HG02943 (cell line): Measurements from ENCODE around the gene DCXR.

Experiments used
- ATAC-seq: cut with Tn5 transposase; IDR thresholded peaks from one replicate; pipeline ENCODE4 v1.9.1; 2021; ENCODE audit warnings: mild to moderate bottlenecking, low read depth, moderate library complexity; ENCODE audit not compliant: unreplicated experiment

Gene DCXR

DNA sequence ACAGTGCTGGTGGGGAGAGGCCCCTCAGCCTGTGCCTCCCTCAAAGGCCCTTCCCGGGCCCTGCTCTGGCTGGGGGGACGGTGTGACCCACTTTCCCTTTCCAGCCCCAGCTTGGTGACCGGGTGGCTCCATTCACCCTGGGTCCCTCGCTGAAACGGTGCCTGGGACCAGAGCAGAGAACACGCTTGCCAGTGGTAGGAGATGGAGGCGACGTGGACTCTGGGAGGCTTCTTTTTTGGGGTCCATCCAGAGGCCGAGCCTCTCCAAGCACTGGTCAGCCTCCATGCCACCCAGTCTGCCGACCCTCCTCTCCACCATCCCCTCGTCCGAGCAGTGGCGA lies 22.6 kb downstream of the DCXR start:
- ATAC-seq: no peak

DNA sequence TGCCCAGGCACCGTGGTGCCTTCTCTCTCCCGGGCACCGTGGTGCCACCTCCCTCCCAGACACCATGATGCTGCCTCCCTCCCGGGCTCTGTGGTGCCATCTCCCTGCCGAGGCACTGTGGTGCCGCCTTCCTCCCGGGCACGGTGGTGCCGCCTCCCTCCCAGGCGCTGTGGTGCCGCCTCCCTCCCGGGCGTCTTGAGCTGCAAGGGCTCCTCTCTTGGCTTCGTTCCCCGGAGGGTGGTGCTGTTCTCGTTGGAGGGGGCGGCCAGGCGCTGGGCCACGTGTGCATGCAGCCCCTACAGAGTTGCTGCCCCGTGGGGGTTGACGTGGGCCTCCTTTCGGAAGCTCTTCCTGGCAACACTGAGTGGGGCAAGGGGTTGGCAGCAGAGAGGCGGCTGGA lies 23.1 kb downstream of the DCXR start:
- ATAC-seq: no peak

DNA sequence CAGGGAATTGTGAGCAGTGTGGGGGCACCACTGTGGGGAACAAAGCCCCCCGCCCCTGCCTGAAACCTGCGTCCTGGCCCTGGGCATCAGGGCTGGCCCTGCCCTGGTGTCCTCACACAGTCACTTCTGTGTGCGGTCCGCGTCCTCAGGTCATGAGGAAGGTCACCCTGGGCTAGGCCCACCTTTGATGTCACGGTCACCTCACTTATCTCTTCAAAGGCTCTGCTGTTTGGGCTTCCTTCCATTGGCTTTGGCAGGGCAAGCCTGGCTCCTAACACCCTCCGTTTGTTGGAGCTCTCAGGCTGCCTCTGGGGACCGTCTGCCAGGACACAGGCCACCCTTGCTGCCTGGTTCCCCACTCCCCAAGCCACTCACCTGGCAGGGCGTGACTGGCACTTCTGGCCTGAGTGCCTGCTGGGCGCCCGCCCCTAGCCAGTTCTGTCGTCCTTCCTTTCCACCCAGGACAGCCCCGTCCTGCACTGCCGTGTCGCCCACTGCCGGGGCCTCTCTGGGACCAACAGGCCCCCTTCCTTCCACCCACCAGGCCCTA lies 23.6 kb downstream of the DCXR start:
- no peak for ATAC-seq

DNA sequence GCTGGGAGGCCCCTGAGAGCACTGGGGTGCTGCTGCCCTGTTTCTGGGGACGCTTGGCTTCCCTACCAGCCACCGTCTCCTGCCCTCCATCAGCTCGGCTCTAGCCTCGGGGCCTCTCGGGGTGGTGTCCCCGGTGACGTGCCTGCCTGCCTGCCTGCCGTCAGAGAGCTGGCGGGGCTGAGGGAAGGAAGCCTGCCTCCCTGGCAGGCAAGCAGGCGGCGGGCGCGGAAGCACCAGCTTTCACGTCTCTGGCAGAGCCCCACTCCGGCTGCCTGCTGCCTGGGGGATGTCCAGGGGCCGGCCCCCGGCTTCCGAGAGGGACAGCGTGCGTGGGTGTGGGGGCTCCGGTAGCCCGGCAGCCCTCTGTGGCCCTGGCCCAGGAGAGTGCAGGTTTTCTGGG lies 24.2 kb downstream of the DCXR start:
- ATAC-seq: no peak

DNA sequence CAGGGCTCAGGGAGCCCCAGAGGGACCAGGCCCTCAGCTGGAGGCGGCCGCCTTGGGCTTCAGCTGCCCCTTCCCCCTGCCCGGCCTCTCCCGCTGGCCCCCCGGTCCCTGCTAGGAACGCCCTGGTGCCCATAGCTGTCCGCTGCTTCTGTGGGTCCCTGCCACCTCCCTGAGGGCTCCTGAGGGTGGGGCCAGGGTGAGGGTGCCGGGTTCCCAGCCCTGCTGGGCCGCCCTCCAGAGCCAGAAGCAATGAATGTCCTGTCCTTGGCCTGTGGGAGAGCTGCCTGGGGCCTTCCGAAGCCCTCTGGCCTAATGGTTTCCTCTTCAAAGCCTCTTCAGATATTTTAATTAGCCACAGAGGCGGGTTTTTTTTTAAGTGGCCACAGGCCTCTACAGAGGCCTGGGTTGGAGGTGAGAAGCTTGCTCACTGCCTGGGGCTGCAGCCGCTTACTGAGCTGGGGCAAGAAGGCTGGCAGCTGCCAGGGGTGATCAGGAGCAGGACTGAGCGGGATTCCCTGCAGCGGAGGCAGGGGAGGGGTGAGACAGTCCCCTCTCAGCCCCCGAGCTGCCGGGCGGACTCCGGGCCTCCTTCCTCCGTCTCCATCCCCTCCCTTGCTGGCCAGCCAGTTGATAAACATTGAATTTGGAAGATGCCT lies 24.7 kb downstream of the DCXR start:
- ATAC-seq: no peak

DNA sequence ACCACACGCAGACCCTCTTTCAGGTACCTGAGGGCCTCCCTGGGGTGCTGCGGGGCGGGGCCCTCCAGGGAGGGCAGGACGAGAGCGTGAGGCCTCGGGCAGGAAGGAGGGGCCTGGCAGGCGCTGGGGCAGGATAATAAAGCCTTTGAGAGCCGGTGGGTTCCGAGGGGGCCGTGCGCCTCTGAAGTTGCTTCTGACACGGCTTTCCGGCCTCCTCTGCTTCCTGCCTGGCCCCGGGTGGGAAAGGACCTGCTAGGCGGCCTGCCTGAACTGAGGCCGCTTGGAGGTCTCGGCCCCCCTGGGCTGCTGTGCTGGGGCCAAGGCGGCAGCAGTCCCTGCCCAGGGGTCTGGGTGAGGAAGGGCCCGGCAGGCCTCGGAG lies 25.2 kb downstream of the DCXR start:
- no peak for ATAC-seq

DNA sequence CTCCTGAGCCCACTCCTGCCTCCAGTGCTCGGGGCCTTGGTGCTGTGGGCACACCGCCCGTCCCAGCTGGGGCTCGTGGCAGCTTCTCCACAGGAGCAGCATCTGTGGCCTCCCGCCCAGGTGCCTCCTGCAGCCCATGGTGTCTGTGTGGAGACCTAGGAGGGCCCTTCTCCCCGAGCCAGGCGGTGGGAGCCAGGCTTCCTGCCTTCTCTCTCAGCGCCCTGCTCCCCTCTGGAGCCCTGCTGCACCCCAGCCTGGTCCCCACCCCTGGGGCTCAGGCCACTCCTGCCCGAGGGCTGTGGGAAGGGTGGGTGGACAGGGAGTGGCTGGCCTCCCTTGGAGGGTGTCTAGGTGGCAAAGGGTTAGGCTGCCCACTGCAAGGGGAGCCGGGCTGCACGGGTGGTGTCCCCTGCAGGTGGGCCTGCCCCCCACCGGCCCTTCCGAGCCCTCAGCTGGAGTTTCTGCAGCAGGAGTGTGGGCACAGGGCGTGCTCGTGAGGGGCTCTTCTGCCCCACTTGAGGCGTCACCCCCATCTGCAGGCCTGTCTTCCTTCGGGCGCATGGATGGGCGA lies 25.8 kb downstream of the DCXR start:
- ATAC-seq: no peak

DNA sequence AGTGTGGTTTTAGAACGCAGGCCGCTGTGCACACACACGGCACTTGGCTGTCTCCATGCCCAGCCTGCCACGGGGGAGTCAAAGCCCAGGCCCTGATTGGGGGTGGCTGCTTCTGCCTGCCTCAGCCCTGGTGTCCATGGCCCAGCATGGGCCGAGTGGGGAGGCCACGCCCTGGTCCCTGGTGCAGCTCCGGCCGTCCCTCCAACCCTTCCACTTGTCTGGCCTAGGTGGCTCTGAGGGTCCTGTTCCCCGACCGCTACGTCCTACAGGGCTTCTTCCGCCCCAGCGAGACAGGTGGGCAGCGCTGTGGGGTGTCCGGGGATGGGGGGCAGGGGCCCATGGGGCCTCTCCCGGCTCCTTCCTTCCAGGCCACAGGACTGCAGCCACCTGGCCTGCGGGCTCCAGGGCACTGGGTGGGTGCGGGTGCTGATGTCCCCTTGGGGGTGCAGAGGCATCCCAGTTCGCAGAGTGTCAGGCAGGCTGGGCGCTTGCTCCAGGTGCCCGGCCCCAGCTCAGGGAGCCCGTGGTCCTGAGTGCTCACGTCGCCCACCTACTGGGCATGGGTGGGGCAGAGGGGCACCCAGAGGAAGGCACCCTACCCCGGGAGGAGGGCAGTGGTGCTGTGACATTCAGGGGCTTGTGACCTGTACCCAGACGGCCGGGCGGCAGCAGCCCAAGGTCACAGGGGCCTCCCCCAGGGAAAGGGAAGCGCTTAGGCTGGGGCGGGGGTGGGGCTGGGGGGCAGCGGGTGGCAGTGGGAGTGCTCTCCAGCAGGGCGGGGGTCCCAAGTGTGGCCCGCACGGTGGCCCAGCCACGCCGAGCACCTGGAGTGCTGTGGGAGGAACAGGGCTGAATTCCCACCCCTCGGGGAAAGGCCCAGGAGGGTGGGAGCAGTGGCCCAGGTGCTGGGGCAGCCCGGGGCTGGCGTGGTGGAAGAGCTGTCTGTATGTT lies 26.6 kb downstream of the DCXR start:
- no peak for ATAC-seq

DNA sequence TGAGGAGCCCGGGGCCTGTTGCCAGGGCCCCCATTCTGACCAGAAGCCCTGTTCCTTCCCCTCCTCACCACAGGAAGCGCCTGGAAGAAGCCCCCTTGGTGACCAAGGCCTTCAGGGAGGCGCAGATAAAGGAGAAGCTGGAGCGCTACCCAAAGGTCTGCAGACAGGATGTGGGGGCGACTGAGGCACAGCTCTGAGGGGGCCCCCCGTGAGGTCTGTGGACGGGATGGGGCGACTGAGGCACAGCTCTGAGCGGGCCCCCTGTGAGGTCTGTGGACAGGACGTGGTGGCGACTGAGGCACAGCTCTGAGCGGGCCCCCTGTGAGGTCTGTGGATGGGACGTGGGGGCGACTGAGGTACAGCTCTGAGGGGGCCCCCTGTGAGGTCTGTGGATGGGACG lies 28.1 kb downstream of the DCXR start:
- ATAC-seq: no peak

DNA sequence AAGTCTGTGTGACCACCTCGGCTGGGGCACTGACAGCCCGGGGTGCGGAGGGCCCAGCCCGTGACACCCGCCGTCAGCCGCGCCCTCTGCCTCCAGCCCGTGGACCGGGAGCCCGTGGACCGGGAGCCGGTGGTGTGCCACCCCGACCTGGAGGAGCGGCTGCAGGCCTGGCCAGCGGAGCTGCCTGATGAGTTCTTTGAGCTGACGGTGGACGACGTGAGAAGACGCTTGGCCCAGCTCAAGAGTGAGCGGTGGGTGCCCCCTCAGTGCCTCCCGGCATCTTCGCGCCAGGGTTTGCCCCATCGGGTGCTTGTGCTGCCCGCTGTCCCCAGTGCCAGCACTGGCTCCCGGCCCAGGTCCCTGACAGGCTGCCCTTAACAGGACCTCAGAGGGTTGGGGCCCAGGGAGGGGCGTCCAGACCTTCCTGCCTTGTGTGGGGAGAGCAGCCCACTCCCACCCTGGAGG lies 28.5 kb downstream of the DCXR start:
- no peak for ATAC-seq

DNA sequence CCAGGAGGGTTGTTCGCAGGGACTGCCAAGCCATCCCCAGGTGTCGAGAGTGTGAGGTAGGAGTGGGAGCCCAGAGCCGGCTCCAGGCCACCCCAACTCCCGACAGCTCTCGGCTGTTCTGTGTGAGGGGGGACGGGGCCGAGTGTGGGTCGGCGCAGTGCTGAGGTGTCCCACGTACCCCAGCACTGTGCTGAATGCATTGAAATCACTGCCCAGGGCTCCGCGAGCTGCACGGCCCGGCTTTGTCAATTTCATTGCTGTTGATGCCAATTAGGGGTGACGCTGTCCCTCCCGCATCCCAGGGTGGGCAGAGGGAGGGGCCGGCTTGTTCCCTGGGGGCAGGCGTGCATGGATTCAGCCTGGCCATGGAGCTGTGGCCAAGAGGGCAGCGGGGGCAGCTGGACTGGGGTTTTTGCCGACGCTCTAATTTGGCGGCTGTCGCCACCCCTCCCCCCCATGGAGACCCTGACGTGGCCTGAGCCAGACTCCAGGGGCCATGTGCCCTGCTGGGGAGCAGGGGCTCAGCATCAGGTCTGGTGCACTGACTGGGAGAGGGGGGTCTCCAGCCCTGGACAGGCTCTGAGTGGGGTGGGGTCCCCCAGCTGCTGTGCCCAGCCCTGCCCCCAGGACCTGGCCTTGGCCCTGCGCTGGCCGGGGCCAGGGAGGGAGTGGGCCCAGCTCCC lies 29.1 kb downstream of the DCXR start:
- no peak for ATAC-seq

DNA sequence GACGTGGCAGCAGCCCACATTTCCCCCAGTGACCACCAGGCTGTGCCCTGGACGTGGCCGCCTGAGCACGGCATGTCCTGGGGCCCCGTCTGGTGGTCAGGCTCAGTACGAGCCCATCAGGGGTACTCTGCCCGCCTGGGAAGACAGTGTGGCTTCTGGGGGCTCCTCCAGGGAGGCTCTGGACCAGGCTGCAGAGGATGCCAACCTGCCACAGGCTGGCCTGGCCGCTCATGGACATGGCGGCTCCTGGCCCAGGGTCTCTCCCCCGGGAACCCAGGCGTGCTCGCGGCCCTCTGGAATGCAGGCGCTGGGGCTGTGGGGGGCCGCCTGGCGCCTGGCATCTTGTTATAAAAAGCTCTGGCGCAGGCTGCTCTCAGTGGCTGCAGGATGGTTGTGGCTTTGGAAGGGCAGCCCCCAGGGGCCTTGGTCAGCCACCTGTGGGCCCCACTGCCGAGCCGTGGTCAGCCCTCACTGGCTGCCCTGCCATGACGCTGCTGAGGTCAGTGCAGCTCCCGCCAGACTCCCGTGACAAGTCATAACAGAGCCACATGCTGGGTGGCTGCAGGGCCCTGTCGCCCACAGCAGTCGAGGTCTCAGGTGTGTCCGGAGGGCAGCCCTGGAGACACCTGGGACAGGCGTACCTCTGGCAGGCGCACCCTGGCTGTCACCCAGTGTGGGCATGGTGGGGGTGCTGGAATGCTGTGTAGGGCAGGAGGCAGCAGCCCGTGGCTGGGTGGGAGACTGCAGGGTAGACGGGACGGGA lies 29.8 kb downstream of the DCXR start:
- ATAC-seq: no peak

DNA sequence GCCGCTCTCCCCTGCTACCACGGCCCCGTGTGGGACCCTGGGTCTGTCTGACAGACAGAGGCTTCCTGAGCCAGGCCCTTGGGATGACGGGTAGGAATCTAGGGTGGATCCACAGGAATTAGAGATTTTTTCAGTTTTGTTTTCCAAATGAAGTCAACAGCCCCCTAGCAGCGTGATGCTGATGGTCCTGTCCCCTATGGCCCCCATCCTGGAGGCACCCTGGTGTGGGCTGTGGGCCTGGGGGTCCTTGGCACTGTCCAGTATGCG lies 30.3 kb downstream of the DCXR start:
- ATAC-seq: no peak

DNA sequence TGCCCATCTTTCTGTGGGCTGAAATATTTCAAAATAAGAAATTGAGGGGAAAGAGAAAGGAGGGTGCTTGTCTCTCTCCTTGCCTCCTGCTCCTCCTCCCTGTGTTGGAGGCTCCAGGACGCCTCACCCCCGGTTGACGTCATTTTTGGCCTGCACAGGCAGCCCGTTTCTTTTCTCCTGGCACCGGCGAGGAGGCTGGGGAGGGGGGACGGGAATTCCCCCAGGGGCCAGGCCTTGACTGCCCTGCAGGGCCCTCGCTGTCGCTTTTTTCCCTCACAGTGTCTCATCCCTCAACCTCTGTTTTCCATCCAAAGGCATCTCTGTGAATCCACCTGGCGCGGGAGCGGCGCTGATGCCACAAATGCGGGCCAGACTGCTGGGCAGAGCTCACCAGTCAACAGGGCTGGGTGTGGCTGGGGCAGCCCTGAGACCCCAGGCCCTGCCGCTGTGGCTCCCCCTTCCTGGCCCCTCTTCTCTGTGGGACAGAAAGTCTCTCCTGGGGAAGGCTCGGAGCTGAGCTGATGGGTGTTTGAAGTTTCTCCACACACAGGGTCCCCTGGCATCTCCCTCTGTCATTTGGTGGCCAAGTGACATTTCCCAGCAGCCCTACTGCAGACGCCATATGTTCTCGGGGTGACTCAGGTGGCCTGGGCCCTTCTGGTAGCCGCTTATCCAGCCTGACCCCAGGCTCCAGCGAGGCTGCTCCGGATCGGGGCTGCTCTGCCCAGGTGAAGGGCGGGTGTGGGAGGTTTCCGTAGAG lies 30.8 kb downstream of the DCXR start:
- no peak for ATAC-seq

DNA sequence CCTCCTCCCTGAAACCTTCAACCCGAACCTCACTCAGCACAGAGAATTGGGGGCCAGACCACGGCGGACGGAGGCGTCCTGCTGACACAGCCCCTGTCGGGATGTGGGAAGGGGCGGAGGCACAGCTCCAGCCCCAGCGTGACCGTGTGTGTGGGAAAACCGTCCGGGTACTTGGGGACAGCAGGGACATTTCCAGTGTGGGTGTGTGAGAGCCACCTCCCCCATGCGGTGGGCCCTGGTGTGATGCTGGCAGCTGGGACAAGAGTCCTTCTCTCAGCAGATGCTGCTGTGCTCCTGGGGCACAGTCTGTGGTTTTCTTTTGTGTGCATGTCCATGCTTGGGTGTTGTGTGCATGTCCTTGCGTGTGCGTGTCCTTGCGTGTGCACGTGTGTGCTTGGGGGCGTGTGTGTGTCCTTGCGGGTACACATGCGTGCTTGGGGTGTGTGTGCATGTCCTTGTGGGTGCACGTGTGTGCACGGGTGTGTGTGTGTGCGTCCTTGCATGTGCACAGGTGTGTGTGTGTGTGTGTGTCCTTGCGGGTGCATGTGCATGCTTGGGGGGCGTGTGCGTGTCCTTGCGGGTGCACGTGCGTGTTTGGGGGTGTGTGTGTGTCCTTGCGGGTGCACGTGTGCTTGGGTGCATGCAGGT lies 31.7 kb downstream of the DCXR start:
- no peak for ATAC-seq

DNA sequence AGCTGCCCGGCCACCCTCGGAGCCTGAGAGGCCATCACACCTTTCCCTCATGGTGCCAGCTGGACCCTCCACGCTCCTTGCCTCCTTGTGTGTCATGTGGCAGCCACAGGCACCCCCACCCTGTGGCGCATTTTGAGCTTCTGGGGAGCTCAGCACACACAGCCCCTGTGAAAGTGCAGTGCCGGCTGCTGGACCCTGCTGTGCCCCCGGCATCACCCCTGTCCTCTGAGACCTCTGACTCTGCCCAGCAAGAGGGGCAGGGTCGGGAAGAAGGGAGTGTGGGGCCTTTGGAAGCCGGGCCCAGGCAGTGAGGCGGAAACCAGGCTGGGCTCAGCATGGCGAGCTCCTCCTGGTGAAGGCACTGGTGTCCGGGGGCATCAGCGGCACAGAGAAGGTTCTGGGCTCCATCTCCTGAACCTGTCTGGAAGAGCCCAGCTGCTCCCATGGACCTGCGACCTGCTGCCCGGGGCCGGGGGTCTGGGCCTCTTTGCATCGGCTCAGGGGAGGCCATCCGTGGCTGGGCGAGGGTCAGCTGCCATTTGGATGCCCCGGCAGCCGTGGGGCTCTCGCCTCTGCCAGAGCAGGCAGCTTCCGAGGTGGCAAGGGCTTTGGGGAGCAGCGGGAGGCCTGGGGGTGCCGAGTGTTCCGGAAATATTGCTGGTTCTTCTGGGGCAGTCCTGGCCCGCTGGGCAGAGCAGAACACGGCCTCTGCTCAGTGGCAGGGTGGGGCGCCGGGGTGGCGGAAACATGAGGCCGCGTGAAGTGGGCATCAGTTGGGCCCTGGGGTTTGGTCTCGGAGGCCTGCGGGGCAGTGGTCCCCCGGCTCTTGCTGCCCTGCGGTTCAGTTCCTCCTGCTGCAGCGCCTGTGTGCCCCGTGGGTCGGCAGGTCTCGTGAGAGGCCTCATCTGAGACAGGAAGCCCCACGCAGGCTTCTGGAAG lies 32.7 kb downstream of the DCXR start:
- no peak for ATAC-seq

DNA sequence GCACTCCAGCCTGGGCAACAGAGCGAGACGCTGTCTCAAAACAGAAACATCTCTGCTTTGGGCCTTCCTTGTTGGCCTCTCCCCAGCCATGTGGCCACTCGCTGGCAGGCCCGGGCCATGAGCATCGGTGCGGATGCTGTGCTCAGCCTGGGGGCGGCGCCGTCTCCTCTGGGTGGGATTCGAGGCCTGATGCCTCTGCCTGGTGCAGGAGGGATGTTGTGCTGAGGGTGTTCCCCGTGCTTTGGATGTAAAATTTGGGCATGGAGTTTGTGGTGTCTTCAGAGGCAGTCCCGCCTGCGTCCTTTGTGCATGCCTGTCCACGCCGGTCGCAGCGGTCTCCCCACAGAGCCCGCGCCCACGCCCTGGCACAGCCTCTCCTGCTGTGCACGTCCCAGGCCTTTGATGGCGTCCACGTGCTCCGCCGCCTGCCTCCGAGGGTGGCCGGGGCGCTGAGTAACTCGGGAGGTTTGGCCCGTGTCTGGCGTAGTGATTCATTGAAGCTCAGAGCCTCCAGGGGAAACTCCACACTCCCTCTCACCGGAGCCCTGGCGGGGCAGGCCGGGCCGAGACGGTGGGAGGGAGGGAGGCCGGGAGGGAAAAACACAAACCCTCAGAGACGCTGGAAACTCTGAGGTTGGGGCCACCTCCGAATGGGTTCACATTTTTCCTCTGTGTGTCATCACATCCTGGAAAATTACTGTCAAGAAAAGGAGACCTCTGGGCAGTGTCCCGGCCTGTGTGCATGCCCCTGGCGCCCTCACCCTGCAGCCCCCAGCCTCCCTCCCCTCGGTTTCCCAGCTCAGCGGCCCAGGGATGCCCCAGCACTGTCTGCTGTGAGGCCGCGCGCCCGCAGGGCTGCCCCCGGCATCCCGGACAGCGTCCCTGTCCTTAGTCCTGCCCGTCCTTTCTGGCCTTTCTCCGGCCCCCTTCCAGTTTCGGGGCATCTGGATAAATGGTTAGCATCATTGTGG lies 33.8 kb downstream of the DCXR start:
- no peak for ATAC-seq
